SJCRH30 (cell line): ENCODE results near the gene DDX49. TPM values are rescaled to one million over a fixed set of nuclear protein-coding genes. Genes with fewer than 3 reads are reported as not detected.

ENCODE experiments used
- DNase-seq, 2 experiments: peaks; one replicate each; pipeline ENCODE4 v3.0.0-alpha.2; 2015 to 2020
- H3K27ac ChIP-seq: fragments of 250-450 bp; sonication (Bioruptor Pico); 2 replicates; pipeline ENCODE4 v1.5.1; 2020; ENCODE audit warnings: mild to moderate bottlenecking, moderate library complexity
- H3K27me3 ChIP-seq: fragments of 250-450 bp; sonication (Bioruptor Pico); 2 replicates; pipeline ENCODE4 v1.5.1; 2020; ENCODE audit warnings: mild to moderate bottlenecking, moderate library complexity
- H3K36me3 ChIP-seq: fragments of 250-450 bp; sonication (Bioruptor Pico); 2 replicates; pipeline ENCODE4 v1.5.1; 2020; ENCODE audit warnings: mild to moderate bottlenecking, moderate library complexity
- H3K4me1 ChIP-seq: fragments of 250-450 bp; sonication (Bioruptor Pico); 2 replicates; pipeline ENCODE4 v1.5.1; 2020; ENCODE audit warnings: mild to moderate bottlenecking, moderate library complexity
- H3K4me3 ChIP-seq: fragments of 250-450 bp; sonication (Bioruptor Pico); 2 replicates; pipeline ENCODE4 v1.5.1; 2020; ENCODE audit warnings: mild to moderate bottlenecking, moderate library complexity
- H3K9me3 ChIP-seq: fragments of 250-450 bp; sonication (Bioruptor Pico); replicated peaks from 2 replicates; pipeline ENCODE4 v1.5.1; 2020; ENCODE audit warnings: mild to moderate bottlenecking, moderate library complexity
- total RNA-seq: library from RNA; depleted of rRNA; stranded (reverse); fragments of >200 nt; shearing (Covaris generic); gene quantifications from 2 replicates; pipeline ENCODE4 v1.2.3, GENCODE V29; 2014; rRNA removed

DDX49 gene
- 41.8 and 42.9 TPM in 2 replicates for total RNA-seq

DNA sequence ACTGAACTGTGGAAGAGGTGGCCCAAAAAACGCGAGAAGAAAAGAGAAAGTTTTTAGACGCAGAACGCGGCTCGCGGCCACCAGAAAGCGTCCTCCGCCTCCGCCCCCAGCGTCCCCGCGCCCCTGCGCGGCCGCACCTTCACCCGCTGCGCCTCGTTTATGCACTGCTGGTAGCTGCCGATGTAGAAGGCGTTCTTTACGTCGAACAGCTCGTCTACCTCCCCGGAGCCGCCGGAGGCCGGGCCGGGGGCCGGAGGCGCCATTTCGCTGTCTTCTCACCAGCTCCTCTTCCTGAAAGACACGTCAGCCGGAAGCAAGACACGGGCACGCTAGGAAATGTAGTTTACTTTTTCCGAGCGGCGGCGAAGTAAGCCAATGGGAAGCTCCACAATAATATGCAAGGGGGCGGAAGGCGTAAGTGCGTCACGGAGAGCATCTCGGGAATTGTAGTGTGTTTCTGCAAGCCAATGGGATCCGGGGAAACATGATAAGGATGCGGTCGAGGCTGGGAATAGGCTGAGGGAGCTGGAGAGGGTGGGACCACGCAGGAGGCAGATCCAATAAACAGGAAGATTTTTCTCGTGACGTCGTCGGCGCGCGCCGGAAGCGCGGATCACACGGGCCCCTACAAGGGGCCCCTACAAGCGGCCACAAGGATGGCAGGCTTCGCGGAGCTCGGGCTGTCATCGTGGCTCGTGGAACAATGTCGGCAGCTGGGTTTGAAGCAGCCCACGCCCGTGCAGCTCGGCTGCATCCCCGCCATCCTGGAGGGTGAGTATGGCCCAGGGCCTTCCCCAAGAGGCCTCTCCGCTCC is at the start of gene DDX49, which contains the start of gene COPE:
Gene DDX49, plus strand, starts transcription at position 630 of the 814 bp plus-strand sequence. Its CDS starts 27 bp downstream, at position 657.
Gene COPE, minus strand, starts transcription at position 302 of the 814 bp plus-strand sequence. Its CDS starts 39 bp downstream, at position 263.
- Histone ChIP-seq H3K27ac (peak within 1 kb of the TSS; percentile 72), H3K36me3 (no peaks in the 10 kb centered on the region; the same call in 1 of the 2 replicates), H3K4me3 (peak within 1 kb of the TSS; percentile 84), H3K9me3 (no peaks in the 10 kb centered on the region), H3K27me3 (no peaks in the 10 kb centered on the region), H3K4me1 (no peaks in the 10 kb centered on the region)
- peak; percentile 98 to 100 for DNase-seq

GRCh38 chr19:18869781-18870530 is 49.6 kb upstream of the DDX49 start:
- Histone ChIP-seq H3K9me3 (no peaks in the 10 kb centered on the region), H3K27ac (no peak overlapping the region), H3K4me3 (no peak overlapping the region), H3K36me3 (peaks cover 35% of the 10 kb centered on the region), H3K27me3 (no peaks in the 10 kb centered on the region), H3K4me1 (no peaks in the 10 kb centered on the region)
- no peak for DNase-seq

DNA sequence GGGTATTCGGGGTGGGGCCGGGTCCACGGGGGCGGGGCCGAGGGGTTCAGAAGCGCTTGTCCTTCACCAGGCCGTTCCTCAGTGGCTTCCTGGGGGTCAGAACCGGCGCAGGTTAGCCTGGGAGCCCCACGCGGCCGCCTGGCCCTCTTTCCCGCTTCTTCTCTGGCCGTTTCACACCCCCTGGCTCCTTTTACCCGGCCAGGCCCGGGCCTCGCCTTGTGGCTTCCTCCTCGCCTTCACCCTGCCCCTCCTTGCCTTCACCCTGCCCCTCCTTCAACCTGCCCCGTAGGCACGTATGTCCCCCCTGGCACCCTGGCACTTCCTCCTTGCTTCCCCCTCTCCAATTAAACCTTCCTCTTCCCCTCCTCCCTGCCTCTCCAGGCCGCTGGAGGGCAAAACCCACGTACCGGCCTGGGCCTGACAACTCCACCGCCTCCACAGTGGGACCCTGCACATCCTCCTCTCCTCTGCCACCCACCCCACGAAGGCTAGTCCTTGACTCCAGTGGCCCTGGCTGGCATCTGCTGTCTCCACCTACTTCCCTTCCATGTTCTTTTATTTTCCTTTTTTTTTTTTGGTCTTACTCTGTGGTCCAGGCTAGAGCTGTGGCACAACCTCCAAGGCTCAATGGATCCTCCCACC is 48.9 kb upstream of the DDX49 start:
- Histone ChIP-seq H3K36me3 (peaks cover 28% of the 10 kb centered on the region), H3K4me1 (no peaks in the 10 kb centered on the region), H3K27me3 (no peaks in the 10 kb centered on the region), H3K27ac (no peak overlapping the region), H3K4me3 (no peak overlapping the region), H3K9me3 (no peaks in the 10 kb centered on the region)
- no peak for DNase-seq

DNA sequence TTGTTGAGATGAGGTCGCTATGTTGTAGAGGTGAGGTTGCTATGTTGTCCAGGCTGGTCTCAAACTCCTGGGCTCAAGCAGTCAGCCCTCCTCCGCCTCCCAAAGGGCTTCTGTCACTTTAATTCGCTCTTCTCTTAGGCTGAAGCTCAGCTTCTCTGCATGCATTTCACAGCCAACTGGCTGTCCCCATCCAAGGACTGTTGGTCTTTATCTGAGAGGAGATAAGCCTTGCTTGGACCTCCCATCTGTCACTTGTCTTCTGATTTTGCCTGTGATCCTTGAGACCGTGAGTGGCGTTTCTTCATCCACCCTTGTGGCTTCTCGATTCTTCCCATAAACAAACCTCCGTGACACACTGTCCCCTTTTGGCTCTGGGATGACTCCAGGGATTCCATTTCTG is 48.0 kb upstream of the DDX49 start:
- Histone ChIP-seq H3K4me1 (no peaks in the 10 kb centered on the region), H3K4me3 (no peak overlapping the region)
- DNase-seq: no peak

DNA sequence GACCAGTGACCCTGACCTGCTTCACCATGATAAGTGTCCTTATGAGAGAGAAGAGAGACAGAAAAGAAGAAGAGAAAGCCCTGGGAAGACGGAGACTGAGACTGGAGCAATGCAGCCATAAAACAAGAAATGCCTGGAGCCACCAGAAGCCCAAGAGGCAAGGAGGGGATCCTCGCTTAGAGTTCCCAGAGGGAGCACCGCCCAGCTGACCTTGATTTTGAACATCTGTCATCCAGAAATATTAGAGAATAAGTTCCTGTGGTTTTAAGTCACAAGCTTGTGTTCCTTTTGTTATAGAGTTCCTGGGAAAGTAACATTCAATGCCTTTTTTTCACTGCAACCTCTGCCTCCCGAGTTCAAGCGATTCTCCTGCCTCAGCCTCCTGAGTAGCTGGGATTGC is 43.8 kb upstream of the DDX49 start:
- no peaks in the 10 kb centered on the region for H3K27me3 ChIP-seq
- no peaks in the 10 kb centered on the region for H3K4me1 ChIP-seq
- H3K27ac ChIP-seq: no peak overlapping the region
- H3K36me3 ChIP-seq: no peaks in the 10 kb centered on the region
- H3K4me3 ChIP-seq: no peak overlapping the region
- no peak for DNase-seq
- H3K9me3 ChIP-seq: no peaks in the 10 kb centered on the region; the same call in 1 of the 2 replicates

More for the DNA sequence above, 48.0 kb upstream of the DDX49 start:
- H3K27me3 ChIP-seq: no peaks in the 10 kb centered on the region
- H3K36me3 ChIP-seq: peaks cover 20% of the 10 kb centered on the region
- no peaks in the 10 kb centered on the region; the same call in 1 of the 2 replicates for H3K9me3 ChIP-seq
- no peak overlapping the region for H3K27ac ChIP-seq

GRCh38 chr19:18876865-18877264 is 42.6 kb upstream of the DDX49 start:
- DNase-seq: no peak
- no peaks in the 10 kb centered on the region for H3K36me3 ChIP-seq
- no peak overlapping the region for H3K27ac ChIP-seq
- H3K27me3 ChIP-seq: no peaks in the 10 kb centered on the region
- no peaks in the 10 kb centered on the region for H3K4me1 ChIP-seq
- H3K9me3 ChIP-seq: no peaks in the 10 kb centered on the region; the same call in 1 of the 2 replicates
- no peak overlapping the region for H3K4me3 ChIP-seq

DNA sequence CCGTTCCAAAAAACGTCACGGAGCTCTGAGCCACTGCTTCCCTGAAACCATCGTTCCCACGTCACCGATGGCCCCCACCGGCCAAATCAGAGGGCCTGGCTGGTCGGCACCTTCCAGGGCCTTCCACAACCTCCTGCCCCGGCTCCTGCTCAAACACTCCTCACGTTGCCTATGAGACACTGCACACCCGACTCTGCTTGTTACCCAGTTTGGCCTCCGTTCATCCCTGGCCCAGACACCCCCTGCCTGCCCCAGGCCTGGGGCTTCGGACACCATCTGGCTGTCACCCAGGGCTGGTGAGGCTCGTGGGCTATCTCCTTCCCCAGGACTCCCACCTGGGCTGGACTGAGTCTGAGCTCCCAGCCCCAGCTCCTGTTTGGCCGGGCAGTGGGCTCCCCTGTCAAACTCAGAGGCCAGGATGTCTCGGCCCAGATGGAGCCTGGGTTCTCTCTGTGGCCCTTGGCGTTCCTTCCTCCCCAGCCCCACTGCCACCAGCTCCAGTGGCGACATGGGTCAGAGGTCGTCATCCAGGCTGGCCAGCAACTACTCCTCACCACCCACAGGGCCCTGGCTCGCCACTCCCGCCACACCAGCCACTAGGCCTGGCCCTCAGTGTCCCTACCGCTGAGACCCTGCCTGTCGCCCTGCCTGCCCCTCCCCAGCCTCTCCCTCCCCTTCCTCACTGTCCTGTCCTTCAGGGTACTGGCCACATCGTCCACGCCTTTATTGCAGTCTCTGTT is 41.3 kb upstream of the DDX49 start:
- no peaks in the 10 kb centered on the region for H3K36me3 ChIP-seq
- DNase-seq: no peak

GRCh38 chr19:18878858-18879578 is 40.5 kb upstream of the DDX49 start:
- Histone ChIP-seq H3K27ac (no peak overlapping the region), H3K36me3 (no peaks in the 10 kb centered on the region), H3K9me3 (no peaks in the 10 kb centered on the region; the same call in 1 of the 2 replicates), H3K27me3 (no peaks in the 10 kb centered on the region), H3K4me3 (no peak overlapping the region), H3K4me1 (no peaks in the 10 kb centered on the region)
- DNase-seq: no peak

More for the DNA sequence above, 41.3 kb upstream of the DDX49 start:
- Histone ChIP-seq H3K4me3 (no peak overlapping the region), H3K9me3 (no peaks in the 10 kb centered on the region; the same call in 1 of the 2 replicates), H3K4me1 (no peaks in the 10 kb centered on the region), H3K27me3 (no peaks in the 10 kb centered on the region), H3K27ac (no peak overlapping the region)

- no peaks in the 10 kb centered on the region; the same call in 1 of the 2 replicates for H3K9me3 ChIP-seq
- H3K4me3 ChIP-seq: no peak overlapping the region
- no peaks in the 10 kb centered on the region for H3K36me3 ChIP-seq
- DNase-seq: peak; percentile 54 to 58
- H3K4me1 ChIP-seq: no peaks in the 10 kb centered on the region
- no peak overlapping the region for H3K27ac ChIP-seq
- H3K27me3 ChIP-seq: no peaks in the 10 kb centered on the region
These were observed 39.7 kb upstream of the DDX49 start for GRCh38 chr19:18879579-18880373.

- Histone ChIP-seq H3K27ac (no peak overlapping the region), H3K36me3 (no peaks in the 10 kb centered on the region)
These were observed 38.0 kb upstream of the DDX49 start for GRCh38 chr19:18881491-18881890.

DNA sequence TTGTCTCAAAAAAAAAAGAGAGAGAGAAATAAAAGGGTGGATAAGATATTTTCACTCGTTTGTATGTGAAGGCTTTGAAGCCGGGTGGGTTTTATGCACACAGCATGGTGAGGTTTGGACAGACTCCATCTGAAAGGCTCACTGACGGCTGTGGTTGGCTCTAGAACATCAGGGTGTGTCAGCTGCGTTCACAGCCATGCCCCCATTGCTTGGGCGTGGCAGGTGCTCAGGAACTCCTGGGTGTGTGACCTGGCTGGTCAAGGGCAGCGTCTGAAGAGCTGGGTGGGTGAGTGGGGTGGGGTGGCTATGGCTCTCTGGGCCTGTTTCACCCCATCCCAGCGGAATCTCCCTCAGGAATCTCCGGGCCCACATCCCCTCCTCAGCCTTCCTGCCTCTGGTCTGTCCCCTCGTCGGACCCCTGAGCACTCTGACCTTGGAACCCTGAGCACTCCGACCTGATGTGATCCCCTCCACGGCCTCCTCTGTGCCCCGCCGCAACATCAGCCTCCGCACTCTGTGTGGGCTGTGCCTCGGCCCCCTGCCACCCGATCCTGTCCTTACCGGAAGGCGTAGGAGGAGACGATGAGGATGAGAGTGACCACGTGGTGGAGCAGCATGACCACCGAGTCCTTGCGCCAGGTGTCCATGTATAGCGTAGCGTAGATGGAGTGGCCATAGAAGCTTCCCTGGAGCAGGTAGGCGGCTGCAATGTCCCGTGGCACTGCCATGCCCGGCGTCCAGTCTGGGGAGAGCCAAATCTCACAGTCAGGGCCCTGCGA is 35.8 kb upstream of the DDX49 start:
- Histone ChIP-seq H3K9me3 (no peaks in the 10 kb centered on the region), H3K4me1 (no peaks in the 10 kb centered on the region), H3K27me3 (no peaks in the 10 kb centered on the region), H3K4me3 (no peak overlapping the region), H3K36me3 (no peaks in the 10 kb centered on the region), H3K27ac (no peak overlapping the region)
- no peak for DNase-seq

More at GRCh38 chr19:18881491-18881890, 38.0 kb upstream of the DDX49 start:
- Histone ChIP-seq H3K27me3 (no peaks in the 10 kb centered on the region), H3K9me3 (no peaks in the 10 kb centered on the region; the same call in 1 of the 2 replicates), H3K4me1 (no peaks in the 10 kb centered on the region), H3K4me3 (no peak overlapping the region)
- DNase-seq: no peak

GRCh38 chr19:18886972-18887371 is 32.5 kb upstream of the DDX49 start:
- DNase-seq: no peak
- Histone ChIP-seq H3K9me3 (no peaks in the 10 kb centered on the region), H3K36me3 (no peaks in the 10 kb centered on the region), H3K4me3 (no peak overlapping the region), H3K4me1 (no peaks in the 10 kb centered on the region), H3K27ac (no peak overlapping the region), H3K27me3 (no peaks in the 10 kb centered on the region)
